Dermis microvascular lymphatic vessel endothelial cell (primary cell): ENCODE measurements around the gene KLHDC3. TPM values are rescaled to one million over a fixed set of nuclear protein-coding genes. Genes with fewer than 3 reads are reported as not detected.
"Not testable (repeated sequence)": the region's sequence is repeated elsewhere in the genome, so short reads cannot be mapped to it uniquely, and the experiment has no call there.

ENCODE experiments used
- DNase-seq, 2 donors: peaks; one replicate each; pipeline versions ENCODE4 v3.0.0 to v3.0.0-alpha.2; 2010; ENCODE audit warnings: low read depth in 2 of 2
- total RNA-seq: library from RNA; depleted of rRNA; stranded (reverse); fragments of >200 nt; gene quantifications from 2 replicates; pipeline ENCODE4 v1.2.1, GENCODE V29; 2014

Gene KLHDC3
- total RNA-seq, 1 donor from 2014 or later, result 131 TPM

- DNase-seq, result no peak
Observed at GRCh38 chr6:43026365-43026764, 12.3 kb downstream of the KLHDC3 start.

- DNase-seq, result no peak
Observed at GRCh38 chr6:43029120-43029519, 15.1 kb downstream of the KLHDC3 start.

DNA sequence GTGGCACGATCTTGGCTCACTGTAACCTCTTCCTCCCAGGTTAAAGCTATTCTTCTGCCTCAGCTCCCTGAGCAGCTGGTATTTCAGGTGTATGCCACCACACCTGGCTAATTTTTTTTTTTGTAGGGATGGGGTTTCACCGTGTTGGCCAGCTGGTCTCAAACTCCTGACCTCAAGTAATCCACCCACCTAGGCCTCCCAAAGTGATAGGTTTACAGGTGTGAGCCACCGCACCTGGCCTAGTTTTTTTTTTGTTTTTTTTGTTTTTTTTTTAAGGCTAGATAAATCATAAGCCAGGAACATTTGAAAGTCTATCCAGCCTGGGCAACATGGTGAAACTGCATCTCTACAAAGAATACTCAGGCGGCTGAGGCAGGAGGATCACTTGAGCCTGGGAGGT is 18.3 kb downstream of the KLHDC3 start:
- no peak for DNase-seq

- DNase-seq, result no peak
Observed at GRCh38 chr6:43033496-43034189, 19.6 kb downstream of the KLHDC3 start.

- DNase-seq, result no peak
Observed at GRCh38 chr6:43034190-43034525, 20.1 kb downstream of the KLHDC3 start.

DNA sequence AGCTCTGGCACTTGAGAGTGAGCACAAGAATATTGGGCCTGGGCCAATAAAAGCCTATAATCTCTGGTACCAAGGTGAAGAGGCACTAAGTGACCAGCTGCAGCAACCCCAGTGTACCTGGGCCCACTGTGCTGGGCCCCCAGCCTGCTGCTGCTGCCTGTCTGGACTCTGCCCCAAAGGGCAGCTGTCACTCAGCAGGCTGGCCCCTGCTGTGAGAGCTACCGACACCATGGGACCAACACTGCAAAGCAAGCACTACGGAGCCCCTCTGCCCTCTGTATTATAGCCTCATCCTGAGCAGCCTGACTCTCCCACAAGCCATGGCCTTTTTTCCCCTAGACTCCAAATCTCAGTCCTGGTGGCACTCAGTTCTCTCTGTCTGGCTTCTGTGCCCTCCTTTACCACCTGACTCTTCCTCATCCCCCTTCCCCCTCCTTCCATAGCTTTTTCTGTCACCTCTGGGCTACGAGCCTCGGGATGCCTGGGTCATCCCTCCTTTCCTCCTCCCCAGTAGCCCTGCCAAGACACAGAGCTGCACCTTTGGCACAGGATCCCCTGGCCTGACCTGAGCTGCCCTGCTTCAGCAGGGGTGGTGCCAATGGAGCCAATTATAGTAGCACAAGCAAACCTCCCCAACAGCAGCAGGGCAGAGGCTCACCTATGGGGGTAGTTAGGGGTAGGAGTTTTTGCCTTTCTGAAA is 21.6 kb downstream of the KLHDC3 start:
- DNase-seq, result no peak

DNA sequence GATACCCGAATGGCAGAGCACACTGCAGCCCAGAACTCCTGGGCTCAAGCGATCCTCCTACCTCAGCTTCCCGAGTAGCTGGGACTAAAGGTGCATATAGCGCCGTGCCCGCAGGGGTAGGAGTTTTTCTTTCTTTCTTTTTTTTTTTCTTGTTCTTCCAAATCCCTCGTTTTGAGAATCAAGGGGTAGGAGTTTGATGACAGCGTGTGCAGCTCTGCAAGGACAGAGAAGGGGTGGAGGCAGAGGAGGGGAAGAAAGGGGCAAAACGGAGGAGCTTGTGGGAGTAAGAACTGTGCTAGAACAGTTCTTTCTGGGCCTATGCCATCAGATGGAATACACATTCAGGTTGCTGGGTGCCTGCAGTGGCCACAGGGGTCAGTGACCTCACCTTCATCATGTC is 22.7 kb downstream of the KLHDC3 start:
- no peak for DNase-seq

- no peak for DNase-seq
Observed at GRCh38 chr6:43037197-43037596, 23.1 kb downstream of the KLHDC3 start.

DNA sequence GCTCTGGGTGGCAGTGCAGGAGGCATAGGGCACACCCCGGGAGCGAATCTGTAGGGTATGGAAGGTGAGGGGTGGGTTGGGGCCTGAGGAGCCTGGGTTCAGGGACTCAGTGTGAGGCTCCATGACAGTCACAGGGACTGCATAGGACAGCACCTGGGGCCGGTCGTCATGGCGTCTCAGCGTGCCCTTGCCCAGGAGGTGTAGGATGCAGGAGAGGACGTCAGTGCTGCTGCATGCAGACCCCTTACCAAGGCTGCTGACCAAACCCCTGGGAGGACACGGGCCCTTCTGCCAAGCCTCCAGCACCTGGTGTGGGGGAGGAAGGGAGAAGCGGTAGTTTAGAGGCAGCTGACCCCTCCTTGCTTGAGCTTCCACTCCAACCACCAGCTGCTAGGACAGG is 23.7 kb downstream of the KLHDC3 start:
- no peak for DNase-seq

DNA sequence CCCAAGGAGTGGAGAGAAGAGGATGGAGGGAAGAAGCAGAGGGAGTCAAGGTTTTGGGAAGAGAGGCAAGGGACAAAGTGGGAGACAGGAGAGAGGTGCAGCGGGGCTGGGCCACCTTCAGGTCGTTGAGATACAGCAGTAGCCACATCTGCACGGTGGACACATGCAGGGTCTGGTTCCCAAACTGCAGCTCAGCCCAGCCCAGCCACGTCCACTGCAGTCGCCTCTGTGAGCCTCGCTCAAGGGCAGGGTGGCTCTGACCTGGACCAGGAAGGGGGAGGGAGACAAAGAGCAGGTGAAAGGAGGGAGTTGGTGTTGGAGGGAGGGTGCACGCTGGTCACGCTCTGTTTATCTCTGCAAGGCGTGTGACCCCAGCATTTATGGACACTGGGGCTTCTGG is 24.7 kb downstream of the KLHDC3 start:
- DNase-seq, result no peak

GRCh38 chr6:43040542-43041257 is 26.7 kb downstream of the KLHDC3 start:
- no peak for DNase-seq

GRCh38 chr6:43041475-43041874 is 27.4 kb downstream of the KLHDC3 start:
- DNase-seq, result not testable (repeated sequence)

- no peak for DNase-seq
Observed at GRCh38 chr6:43043310-43043709, 29.3 kb downstream of the KLHDC3 start.

DNA sequence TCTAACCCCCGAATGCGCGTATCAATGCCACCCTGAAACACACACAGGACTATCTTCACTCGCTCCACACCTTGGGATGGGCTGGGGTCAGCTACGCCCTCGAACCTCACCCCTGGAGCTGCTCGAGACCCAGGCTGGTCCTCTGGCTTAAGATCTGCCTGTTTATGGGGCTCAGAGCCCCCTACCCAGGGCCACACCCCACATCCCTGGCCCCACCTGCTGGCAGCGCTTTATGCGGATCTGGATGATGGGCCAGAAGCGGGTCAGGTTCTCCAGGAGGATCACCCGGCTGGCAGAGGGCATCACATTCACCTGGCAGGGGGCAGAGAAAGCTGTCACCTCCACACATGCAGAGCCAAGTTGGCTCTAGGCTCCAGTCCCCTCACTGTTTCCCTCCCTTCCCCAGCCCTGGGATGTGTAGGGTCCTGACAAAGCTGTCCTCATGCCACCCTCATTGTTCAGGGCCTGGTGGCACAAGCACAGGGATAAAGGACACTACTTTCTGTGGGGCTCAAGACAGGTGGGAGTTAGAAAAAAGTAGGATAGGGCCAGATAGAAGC is 31.4 kb downstream of the KLHDC3 start:
- DNase-seq, result no peak

- no peak for DNase-seq
Observed at GRCh38 chr6:43047998-43048397, 33.9 kb downstream of the KLHDC3 start.

GRCh38 chr6:43050981-43051380 is 36.9 kb downstream of the KLHDC3 start:
- no peak for DNase-seq

GRCh38 chr6:43052225-43052841 is 38.3 kb downstream of the KLHDC3 start:
- DNase-seq, result no peak

DNA sequence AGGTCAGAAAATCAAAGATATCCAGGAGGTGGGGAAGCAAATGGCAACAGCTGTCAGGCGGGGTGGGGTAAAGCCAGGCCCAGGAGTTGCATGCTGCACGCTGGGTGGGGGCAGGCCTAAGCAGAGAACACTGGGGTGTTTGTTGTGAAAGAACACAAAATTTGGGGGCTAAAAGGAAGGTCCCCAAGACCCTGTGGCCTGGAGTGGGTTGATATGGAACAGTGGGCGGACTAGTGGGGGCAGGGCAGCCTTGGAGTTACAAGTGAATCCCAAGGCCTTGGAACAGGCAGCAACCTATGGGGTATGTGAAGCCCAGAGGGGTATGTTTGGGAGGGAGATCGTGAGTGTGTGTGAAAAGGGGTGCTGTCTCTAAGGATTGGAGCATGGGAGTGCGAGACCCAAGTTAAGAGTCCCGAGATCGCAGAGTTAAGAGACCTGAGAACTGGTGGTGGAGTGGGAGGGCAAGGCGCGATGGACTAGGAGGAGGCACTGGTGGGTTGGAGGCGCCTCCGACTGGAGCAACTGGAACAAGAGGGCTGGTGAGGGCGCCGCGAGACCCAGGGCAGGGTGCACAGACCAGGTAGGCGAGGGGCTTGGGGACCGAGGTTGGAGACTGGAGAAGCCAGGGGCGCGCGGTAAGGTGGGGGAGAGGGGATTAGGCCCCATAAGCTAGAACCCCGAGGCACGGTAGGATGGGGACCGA is 38.9 kb downstream of the KLHDC3 start:
- peak in 1 of 2 donors; percentile 39 for DNase-seq

- peak; percentile 81 to 97 for DNase-seq
Observed at GRCh38 chr6:43053545-43054205, 39.6 kb downstream of the KLHDC3 start, which contains the start of gene CUL7. Gene CUL7 (minus strand): TSS chr6:43053851. CDS start chr6:43052788, 1,063 bp downstream.

DNA sequence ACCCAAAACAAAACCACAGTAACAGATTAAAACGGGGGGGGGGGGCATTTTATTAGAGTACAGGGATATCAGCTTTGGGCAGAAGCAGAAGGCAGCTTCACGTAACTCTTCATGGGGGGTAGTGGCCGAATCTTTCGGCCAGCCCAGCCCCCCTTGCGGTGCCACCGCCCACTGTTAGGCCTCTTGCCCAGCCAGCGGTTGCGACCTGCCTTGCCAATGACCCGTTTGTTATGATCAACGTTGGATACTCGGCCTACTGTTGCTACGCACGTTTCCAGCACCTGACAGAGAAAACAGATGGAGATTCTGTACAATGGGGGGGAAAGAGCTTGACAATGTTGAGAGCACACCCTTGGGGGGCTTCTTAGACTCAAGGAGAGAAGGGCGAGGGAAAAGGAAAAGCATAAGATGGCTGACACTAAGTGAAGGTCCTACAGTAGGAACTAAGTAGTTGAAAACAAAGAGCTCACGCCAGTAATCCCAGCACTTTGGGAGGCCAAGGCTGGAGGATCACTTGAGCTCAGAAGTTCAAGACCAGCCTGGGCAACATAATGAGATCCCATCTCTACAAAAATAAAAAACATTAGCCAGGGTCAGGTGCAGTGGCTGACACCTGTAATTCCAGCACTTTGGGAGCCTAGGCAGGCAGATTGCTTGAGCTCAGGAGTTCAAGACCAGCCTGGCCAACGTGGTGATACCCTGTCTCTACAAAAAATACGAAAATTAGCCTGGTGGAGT is 40.3 kb downstream of the KLHDC3 start:
- peak; percentile 35 to 76 for DNase-seq
